Measurements from ENCODE around the gene TRAPPC10. TPM values are rescaled to one million over a fixed set of nuclear protein-coding genes. Genes with fewer than 3 reads are reported as not detected.

Gene TRAPPC10
- total RNA-seq, 2 experiments from 2014 or later = 98.1 to 101 TPM

DNA sequence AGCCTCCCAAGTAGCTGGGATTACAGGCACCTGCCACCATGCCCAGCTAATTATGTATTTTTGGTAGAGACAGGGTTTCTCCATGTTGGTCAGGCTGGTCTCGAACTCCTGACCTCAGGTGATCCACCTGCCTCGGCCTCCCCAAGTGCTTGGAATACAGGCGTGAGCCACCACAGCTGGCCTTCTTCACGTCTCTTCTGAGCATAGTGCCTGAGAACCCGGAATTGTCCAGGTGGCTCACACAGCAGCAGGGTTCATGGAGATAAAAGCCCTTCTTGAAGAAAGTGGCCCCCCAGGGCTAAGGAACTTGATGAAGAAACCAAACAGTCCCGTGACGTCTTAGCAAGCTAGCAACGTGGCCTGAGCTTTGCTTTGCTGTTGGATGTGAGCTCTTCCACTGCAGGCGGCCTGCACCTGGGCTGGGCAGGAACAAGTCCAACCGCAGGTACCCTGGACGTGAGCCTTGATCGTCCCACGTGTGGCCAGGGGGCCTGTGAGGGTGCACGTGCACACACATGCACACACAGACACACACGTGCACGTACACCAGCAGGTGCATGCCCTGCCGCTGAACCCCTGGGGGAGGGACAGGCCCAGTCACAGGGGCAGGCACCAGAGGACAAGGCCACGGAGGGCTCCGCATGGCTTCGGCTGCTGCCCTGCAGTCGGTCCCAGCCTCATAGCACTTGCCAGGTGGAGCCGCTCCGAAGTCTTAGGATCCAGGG is 23.4 kb upstream of the TRAPPC10 start:
- no peaks in the 10 kb centered on the region for H3K27me3 ChIP-seq (ENCODE audit: control insufficient read depth in 1 of 2, insufficient read depth in 2 of 2, low read length in 2 of 2)
- ChIA-PET CTCF (no interaction called here), POLR2A (no interaction called here)
- no peak overlapping the region for H3K27ac ChIP-seq (ENCODE audit: low read depth in 1 of 2, low read length in 2 of 2)
- H3K4me1 Mint-ChIP-seq (ENCODE audit: low read depth) = peaks cover 20% of the 10 kb centered on the region
- TF ChIP-seq, protein P1, sequence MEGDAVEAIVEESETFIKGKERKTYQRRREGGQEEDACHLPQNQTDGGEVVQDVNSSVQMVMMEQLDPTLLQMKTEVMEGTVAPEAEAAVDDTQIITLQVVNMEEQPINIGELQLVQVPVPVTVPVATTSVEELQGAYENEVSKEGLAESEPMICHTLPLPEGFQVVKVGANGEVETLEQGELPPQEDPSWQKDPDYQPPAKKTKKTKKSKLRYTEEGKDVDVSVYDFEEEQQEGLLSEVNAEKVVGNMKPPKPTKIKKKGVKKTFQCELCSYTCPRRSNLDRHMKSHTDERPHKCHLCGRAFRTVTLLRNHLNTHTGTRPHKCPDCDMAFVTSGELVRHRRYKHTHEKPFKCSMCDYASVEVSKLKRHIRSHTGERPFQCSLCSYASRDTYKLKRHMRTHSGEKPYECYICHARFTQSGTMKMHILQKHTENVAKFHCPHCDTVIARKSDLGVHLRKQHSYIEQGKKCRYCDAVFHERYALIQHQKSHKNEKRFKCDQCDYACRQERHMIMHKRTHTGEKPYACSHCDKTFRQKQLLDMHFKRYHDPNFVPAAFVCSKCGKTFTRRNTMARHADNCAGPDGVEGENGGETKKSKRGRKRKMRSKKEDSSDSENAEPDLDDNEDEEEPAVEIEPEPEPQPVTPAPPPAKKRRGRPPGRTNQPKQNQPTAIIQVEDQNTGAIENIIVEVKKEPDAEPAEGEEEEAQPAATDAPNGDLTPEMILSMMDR (IDR thresholded peaks at IDR 0.05) = no peak
- intact Hi-C loops (cut with DNase I, micrococcal nuclease) = loop anchor here in 1 of 2 experiments (10.0 kb wide), 1 partner anchor 46 kb away; no protein-coding TSS in a partner anchor
- no peak overlapping the region for H3K4me3 ChIP-seq (ENCODE audit: low read length)
- no peak overlapping the region for H3K4me3 Mint-ChIP-seq
- no peaks in the 10 kb centered on the region for H3K27me3 Mint-ChIP-seq
- H3K36me3 ChIP-seq (ENCODE audit: insufficient read depth, low read length) = no peaks in the 10 kb centered on the region
- ATAC-seq (ENCODE audit: poor library complexity) (no peak), DNase-seq (no peak)
- no peaks in the 10 kb centered on the region for H3K9me3 ChIP-seq (ENCODE audit: control insufficient read depth in 1 of 2, insufficient read depth in 1 of 2, low read length in 2 of 2)
- H3K9me3 Mint-ChIP-seq = no peaks in the 10 kb centered on the region
- H3K27ac Mint-ChIP-seq = no peak overlapping the region
- H3K4me1 ChIP-seq (ENCODE audit: insufficient read depth, low read length) = peaks cover 7% of the 10 kb centered on the region
- H3K36me3 Mint-ChIP-seq (ENCODE audit: low read depth) = peaks cover 6% of the 10 kb centered on the region

DNA sequence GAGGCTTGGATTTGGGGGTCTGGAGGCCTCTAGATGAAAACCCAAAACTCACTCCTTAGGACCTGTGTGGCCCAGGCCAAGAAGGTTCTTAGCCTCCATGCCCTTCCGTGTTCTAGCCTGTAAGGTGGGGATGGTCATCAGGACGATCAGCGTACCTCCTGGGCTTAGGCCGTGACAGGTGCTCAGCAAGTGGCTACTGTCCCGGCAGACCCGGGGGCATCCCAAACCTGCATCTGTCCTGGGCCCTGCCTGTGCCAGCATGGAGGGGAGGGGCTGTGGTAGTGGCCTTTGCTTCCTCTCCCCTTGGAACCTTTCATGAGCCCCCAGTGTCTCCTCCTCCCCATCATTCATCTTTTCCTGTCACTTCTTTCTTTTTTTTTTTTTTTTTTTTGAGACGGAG is 22.7 kb upstream of the TRAPPC10 start:
- Mint-ChIP-seq H3K4me3 (no peak overlapping the region), H3K4me1 (ENCODE audit: low read depth) (peaks cover 20% of the 10 kb centered on the region), H3K27me3 (no peaks in the 10 kb centered on the region), H3K9me3 (no peaks in the 10 kb centered on the region), H3K27ac (no peak overlapping the region), H3K36me3 (ENCODE audit: low read depth) (no peaks in the 10 kb centered on the region)
- Histone ChIP-seq H3K27ac (ENCODE audit: low read depth in 1 of 2, low read length in 2 of 2) (no peak overlapping the region), H3K9me3 (ENCODE audit: control insufficient read depth in 1 of 2, insufficient read depth in 1 of 2, low read length in 2 of 2) (no peaks in the 10 kb centered on the region), H3K4me1 (ENCODE audit: insufficient read depth, low read length) (peaks cover 7% of the 10 kb centered on the region), H3K4me3 (ENCODE audit: low read length) (no peak overlapping the region), H3K36me3 (ENCODE audit: insufficient read depth, low read length) (no peaks in the 10 kb centered on the region), H3K27me3 (ENCODE audit: control insufficient read depth in 1 of 2, insufficient read depth in 2 of 2, low read length in 2 of 2) (no peaks in the 10 kb centered on the region)
- intact Hi-C loops (cut with DNase I, micrococcal nuclease) = loop anchor here in 1 of 2 experiments (10.0 kb wide), 1 partner anchor 45 kb away; no protein-coding TSS in a partner anchor
- no peak for DNase-seq
- ATAC-seq (ENCODE audit: poor library complexity) = no peak
- ChIA-PET CTCF (no interaction called here), POLR2A (no interaction called here)
- TF ChIP-seq, protein P1 (IDR thresholded peaks at IDR 0.05) = no peak

GRCh38 chr21:43991447-43991991 is 20.6 kb upstream of the TRAPPC10 start:
- Mint-ChIP-seq H3K27ac (no peak overlapping the region), H3K4me3 (no peak overlapping the region), H3K27me3 (no peaks in the 10 kb centered on the region), H3K4me1 (ENCODE audit: low read depth) (peaks cover 6% of the 10 kb centered on the region), H3K9me3 (no peaks in the 10 kb centered on the region), H3K36me3 (ENCODE audit: low read depth) (no peaks in the 10 kb centered on the region)
- CTCF ChIA-PET = no interaction called here
- ATAC-seq (ENCODE audit: poor library complexity) (no peak), DNase-seq (no peak)
- Histone ChIP-seq H3K27me3 (ENCODE audit: control insufficient read depth in 1 of 2, insufficient read depth in 2 of 2, low read length in 2 of 2) (no peaks in the 10 kb centered on the region), H3K4me1 (ENCODE audit: insufficient read depth, low read length) (no peaks in the 10 kb centered on the region), H3K9me3 (ENCODE audit: control insufficient read depth in 1 of 2, insufficient read depth in 1 of 2, low read length in 2 of 2) (peaks cover 0 to 5% of the 10 kb centered on the region in 2 experiments), H3K4me3 (ENCODE audit: low read length) (no peak overlapping the region), H3K27ac (ENCODE audit: low read depth in 1 of 2, low read length in 2 of 2) (no peak overlapping the region), H3K36me3 (ENCODE audit: insufficient read depth, low read length) (no peaks in the 10 kb centered on the region)
- TF ChIP-seq, protein P1 (IDR thresholded peaks at IDR 0.05) = no peak
- intact Hi-C loops (cut with DNase I, micrococcal nuclease) = no loop called here
- POLR2A ChIA-PET = no interaction called here
